Progenitor cell of endocrine pancreas (in vitro differentiated cells): ENCODE measurements around the gene LUZP4. TPM values are rescaled to one million over a fixed set of nuclear protein-coding genes. Genes with fewer than 3 reads are reported as not detected.

ENCODE experiments used
- DNase-seq: peaks from one replicate; pipeline ENCODE4 v3.0.0; 2021; ENCODE audit warnings: low spot score; ENCODE audit not compliant: unreplicated experiment
- H3K27ac Mint-ChIP-seq: 2 replicates; pipeline ENCODE4 v1.8.0; 2021; ENCODE audit warnings: mild to moderate bottlenecking, moderate library complexity, mixed read lengths
- H3K27me3 Mint-ChIP-seq: 2 replicates; pipeline ENCODE4 v1.8.0; 2021; ENCODE audit warnings: mixed read lengths
- H3K36me3 Mint-ChIP-seq: 2 replicates; pipeline ENCODE4 v1.8.0; 2022; ENCODE audit warnings: mixed read lengths; ENCODE audit not compliant: insufficient read depth
- H3K4me1 Mint-ChIP-seq: 2 replicates; pipeline ENCODE4 v1.8.0; 2021; ENCODE audit warnings: low read depth, mixed read lengths
- H3K4me3 Mint-ChIP-seq: 2 replicates; pipeline ENCODE4 v1.8.0; 2021; ENCODE audit warnings: low read depth, mild to moderate bottlenecking, moderate library complexity, mixed read lengths
- H3K9me3 Mint-ChIP-seq: 2 replicates; pipeline ENCODE4 v1.8.0; 2021; ENCODE audit warnings: low read depth, mixed read lengths
- total RNA-seq: library from RNA; stranded (reverse); gene quantifications from 2 replicates; pipeline ENCODE4 v1.2.1, GENCODE V29; 2021
- TF ChIP-seq, protein P1 (sequence below): fragments of 200-600 bp; sonication (generic); IDR thresholded peaks from one replicate; pipeline ENCODE4 v1.5.0; 2021; ENCODE audit warnings: antibody characterized with exemption, mild to moderate bottlenecking; ENCODE audit not compliant: unreplicated experiment

The LUZP4 gene
- total RNA-seq, 1 donor from 2014 or later, result not detected

DNA sequence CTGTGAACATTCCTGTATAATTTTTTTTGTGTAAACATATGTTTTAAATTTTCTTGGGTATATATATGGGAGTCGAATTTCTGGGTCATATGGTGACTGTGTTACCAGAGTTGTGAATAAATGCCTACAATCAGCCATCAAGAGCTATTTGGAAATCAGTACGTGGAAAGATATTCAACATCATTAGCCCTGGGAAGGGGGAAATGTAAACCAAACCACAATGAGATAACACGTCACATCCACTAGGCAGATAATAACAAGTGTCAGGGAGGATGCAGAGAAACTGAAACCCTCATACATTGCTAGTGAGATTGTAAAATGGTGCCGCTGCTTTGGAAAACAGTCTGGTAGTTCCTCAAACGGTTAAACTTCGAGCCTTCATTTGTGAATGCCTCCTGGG, 43.9 kb downstream of the LUZP4 start:
- H3K4me3 Mint-ChIP-seq, result no peak overlapping the region
- H3K4me1 Mint-ChIP-seq, result no peaks in the 10 kb centered on the region
- DNase-seq, result no peak
- H3K27ac Mint-ChIP-seq, result no peak overlapping the region
- H3K36me3 Mint-ChIP-seq, result no peaks in the 10 kb centered on the region
- H3K9me3 Mint-ChIP-seq, result no peaks in the 10 kb centered on the region
- TF ChIP-seq, protein P1, sequence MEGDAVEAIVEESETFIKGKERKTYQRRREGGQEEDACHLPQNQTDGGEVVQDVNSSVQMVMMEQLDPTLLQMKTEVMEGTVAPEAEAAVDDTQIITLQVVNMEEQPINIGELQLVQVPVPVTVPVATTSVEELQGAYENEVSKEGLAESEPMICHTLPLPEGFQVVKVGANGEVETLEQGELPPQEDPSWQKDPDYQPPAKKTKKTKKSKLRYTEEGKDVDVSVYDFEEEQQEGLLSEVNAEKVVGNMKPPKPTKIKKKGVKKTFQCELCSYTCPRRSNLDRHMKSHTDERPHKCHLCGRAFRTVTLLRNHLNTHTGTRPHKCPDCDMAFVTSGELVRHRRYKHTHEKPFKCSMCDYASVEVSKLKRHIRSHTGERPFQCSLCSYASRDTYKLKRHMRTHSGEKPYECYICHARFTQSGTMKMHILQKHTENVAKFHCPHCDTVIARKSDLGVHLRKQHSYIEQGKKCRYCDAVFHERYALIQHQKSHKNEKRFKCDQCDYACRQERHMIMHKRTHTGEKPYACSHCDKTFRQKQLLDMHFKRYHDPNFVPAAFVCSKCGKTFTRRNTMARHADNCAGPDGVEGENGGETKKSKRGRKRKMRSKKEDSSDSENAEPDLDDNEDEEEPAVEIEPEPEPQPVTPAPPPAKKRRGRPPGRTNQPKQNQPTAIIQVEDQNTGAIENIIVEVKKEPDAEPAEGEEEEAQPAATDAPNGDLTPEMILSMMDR, result no peak
- no peaks in the 10 kb centered on the region for H3K27me3 Mint-ChIP-seq

DNA sequence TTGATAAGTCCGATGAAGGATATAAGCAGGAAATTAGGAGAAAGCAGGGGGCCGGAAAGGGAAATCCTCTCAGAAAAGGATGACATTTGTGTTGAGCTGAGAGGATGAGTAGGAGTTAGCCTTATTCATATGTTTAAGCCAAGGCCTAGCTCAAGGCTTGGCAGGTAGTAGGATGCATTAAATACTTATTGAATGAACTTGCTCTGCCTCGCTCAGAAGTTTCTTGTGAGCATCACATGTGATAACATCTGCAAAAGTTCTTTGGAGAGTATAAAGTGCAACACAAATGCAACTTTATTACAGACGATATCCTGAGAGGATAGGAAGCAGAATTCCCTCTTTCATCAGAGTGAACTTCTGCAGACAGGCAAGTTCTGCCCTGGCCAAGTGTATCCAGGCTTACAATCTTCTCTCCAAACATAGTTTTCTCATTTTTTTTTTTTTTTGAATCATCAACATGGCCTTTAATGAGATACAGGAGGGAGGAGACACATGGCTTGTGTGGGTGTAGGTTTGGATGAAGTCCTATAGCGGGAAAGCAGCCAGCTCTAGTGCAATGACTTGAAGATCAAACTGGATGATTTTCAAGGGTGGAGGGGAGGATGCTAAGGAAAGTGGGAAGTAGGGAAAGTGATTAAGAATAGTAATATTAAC, 48.1 kb downstream of the LUZP4 start:
- TF ChIP-seq, protein P1, result no peak
- Mint-ChIP-seq H3K4me1 (peaks cover 6% of the 10 kb centered on the region), H3K27me3 (no peaks in the 10 kb centered on the region), H3K36me3 (no peaks in the 10 kb centered on the region), H3K9me3 (no peaks in the 10 kb centered on the region), H3K4me3 (no peak overlapping the region), H3K27ac (no peak overlapping the region)
- DNase-seq, result no peak

DNA sequence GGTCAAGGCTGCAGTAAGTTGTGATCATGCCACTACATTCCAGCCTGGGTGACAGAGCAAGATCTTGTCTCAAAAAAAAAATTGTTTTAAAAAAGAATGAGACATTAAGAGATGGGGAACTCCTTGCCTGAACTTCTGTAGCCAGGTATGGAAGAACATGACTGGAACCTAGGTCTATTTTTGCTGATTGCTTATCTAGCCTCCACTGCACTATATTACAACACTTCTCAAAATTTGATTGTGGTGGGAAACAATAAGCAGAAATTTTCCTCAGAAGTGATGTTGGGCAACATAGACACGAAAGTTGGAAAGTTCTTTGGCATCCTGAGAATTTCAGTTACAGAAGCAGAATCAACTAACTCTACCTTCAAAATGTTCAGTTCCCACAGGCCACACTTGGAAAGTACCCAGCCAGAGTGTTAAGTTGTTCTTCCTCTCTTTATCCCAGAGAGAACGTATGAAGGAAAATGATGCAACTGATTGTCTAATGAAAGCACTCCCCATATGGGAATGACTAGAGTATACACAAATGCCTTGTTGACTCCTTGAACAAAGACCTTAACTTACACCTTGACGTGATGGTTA, 50.0 kb downstream of the LUZP4 start:
- TF ChIP-seq, protein P1, result no peak
- DNase-seq, result no peak
- Mint-ChIP-seq H3K9me3 (no peaks in the 10 kb centered on the region), H3K4me3 (no peak overlapping the region), H3K27me3 (no peaks in the 10 kb centered on the region), H3K27ac (no peak overlapping the region), H3K36me3 (no peaks in the 10 kb centered on the region), H3K4me1 (peaks cover 6% of the 10 kb centered on the region)

DNA sequence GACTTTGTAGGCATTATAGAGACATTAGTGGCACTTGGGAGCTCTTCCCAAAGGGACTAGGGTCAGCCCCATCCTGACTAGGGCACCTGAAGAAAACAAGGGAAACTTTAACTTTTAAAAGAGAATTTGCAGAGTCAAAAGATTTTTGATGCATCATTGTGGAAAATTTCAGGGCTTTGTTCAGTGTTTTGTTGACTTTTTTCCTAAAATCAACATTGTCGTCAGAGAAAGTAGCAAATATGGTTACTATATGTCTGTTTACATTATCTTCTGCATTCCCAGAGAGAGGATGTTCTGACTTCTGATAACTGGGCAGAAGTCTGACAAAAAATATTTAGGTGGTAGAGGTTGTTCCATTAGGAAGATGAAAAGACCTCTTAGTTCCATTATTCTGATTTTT, 51.9 kb downstream of the LUZP4 start:
- Mint-ChIP-seq H3K9me3 (no peaks in the 10 kb centered on the region), H3K27ac (no peak overlapping the region), H3K4me3 (no peak overlapping the region), H3K36me3 (peaks cover 2% of the 10 kb centered on the region), H3K4me1 (peaks cover 20% of the 10 kb centered on the region), H3K27me3 (no peaks in the 10 kb centered on the region)
- DNase-seq, result no peak
- TF ChIP-seq, protein P1, result no peak

DNA sequence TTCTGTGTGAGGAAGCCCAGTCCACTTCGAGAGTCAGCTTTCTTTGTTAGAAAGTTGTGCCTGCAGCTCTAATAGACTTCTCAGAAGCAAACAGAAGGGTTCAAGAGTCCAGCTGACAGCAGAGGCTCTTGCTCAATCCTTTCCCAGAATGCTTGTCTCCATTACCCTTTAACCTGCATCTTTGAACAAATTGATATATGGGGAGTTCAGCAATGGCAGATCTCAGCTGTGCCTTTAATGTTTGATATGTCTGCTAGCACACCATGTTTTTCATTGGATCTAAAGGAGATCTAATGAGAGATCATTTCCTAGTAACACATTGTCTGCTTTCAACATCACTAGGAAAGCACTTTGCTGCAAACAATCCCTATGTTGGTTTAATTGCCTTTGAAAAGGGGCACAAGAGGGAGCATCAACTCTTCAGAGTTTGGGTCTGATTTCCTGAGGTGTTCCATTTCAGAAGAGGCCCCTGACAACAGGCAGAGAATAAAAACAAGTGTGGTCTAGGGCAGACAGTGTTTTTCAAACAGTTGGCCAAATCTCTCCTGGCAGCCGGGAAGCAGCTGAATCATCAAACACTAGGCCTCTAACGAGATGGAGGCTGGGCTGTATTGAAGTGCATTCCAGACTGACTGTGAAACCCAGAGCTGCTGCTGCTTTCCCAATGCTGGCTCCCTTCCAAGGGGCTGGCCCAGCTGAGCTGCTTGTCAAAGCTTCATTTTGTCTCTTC, 55.5 kb downstream of the LUZP4 start:
- Mint-ChIP-seq H3K4me1 (peaks cover 20% of the 10 kb centered on the region), H3K36me3 (peaks cover 6% of the 10 kb centered on the region), H3K9me3 (peaks cover 6% of the 10 kb centered on the region), H3K27ac (peak overlapping the region; percentile 88), H3K4me3 (no peak overlapping the region), H3K27me3 (no peaks in the 10 kb centered on the region)
- TF ChIP-seq, protein P1, result no peak
- no peak for DNase-seq
